Measurements from ENCODE around the gene GPR162. TPM values are rescaled to one million over a fixed set of nuclear protein-coding genes. Genes with fewer than 3 reads are reported as not detected.

The GPR162 gene
- total RNA-seq, 1 experiment from 2014 or later: 2.3 TPM

- Histone ChIP-seq H3K4me2 (ENCODE audit: low read length) (no peak overlapping the region), H3K36me3 (ENCODE audit: control insufficient read depth in 1 of 2, insufficient read depth in 2 of 2, low read length in 2 of 2) (peaks cover 8 to 28% of the 10 kb centered on the region in 2 experiments; a peak in 3 of 4 replicates), H3K27me3 (ENCODE audit: insufficient read depth, low read length) (no peaks in the 10 kb centered on the region), H4K20me1 (ENCODE audit: insufficient read depth) (no peaks in the 10 kb centered on the region), H3K4me1 (ENCODE audit: control insufficient read depth in 1 of 2, insufficient read depth in 2 of 2, low read length in 2 of 2) (peaks cover 8 to 31% of the 10 kb centered on the region in 2 experiments), H3K79me2 (ENCODE audit: insufficient read depth, low read length) (peaks cover 28% of the 10 kb centered on the region), H3K9ac (ENCODE audit: low read length) (no peak overlapping the region), H3K9me3 (ENCODE audit: control insufficient read depth in 1 of 2, insufficient read depth in 1 of 2, low read depth in 1 of 2, low read length in 2 of 2) (no peaks in the 10 kb centered on the region), H3K9me2 (ENCODE audit: insufficient read depth) (no peaks in the 10 kb centered on the region), H3K4me3 (replicated peaks in 1 of 2; ENCODE audit: low read depth in 1 of 2, low read length in 2 of 2) (no peak overlapping the region), H3K27ac (ENCODE audit: low read depth, low read length) (no peak overlapping the region), H2AFZ (ENCODE audit: low read depth, low read length, poor library complexity, severe bottlenecking) (no peak overlapping the region)
- ChIA-PET RAD21 (ENCODE audit: low non-redundant PET in 1 of 2, low total read pairs in 2 of 2, uncharacterized antibody in 2 of 2, unreplicated experiment in 2 of 2) (no interaction called here), CTCF (interaction anchor here (5.5 kb wide), 1 partner anchor 20 kb away, joined by 38 read pairs; the partner anchor contains the start of genes CDCA3 and USP5), POLR2A (interaction anchor here (1.0 to 4.3 kb wide), 2 partner anchors 19 to 20 kb away, joined by 4 to 17 read pairs; partner anchors contain the start of genes CDCA3 and USP5)
- BruUV-seq (replicated peaks): no TSS peak
- no peak for DNase-seq (ENCODE audit: low read depth, low spot score)
- no peak for ATAC-seq
- intact Hi-C loops (cut with micrococcal nuclease): no loop called here
- TF ChIP-seq EGR1 (IDR thresholded peaks at IDR 0.05; ENCODE audit: low read depth): no peak
- TF ChIP-seq CEBPB (IDR thresholded peaks at IDR 0.05; ENCODE audit: low read depth): no peak
- TF ChIP-seq EZH2 (IDR thresholded peaks at IDR 0.05): no peak
- TF ChIP-seq ZNF274 (IDR thresholded peaks at IDR 0.05; ENCODE audit: low read depth, low read length): no peak
- no peak for TF ChIP-seq YY1 (IDR thresholded peaks at IDR 0.05; ENCODE audit: extremely low read depth, insufficient replicate concordance, low read depth, low read length)
- no peak for TF ChIP-seq SP1 (IDR thresholded peaks at IDR 0.05; ENCODE audit: low read depth)
- TF ChIP-seq, protein P1, sequence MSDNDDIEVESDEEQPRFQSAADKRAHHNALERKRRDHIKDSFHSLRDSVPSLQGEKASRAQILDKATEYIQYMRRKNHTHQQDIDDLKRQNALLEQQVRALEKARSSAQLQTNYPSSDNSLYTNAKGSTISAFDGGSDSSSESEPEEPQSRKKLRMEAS (IDR thresholded peaks at IDR 0.05): no peak
- no peak for TF ChIP-seq SIN3A (IDR thresholded peaks at IDR 0.05; ENCODE audit: low read depth)
- TF ChIP-seq POLR2AphosphoS5 (IDR thresholded peaks at IDR 0.05; ENCODE audit: low read depth, low read length): no peak
- TF ChIP-seq, protein P2, sequence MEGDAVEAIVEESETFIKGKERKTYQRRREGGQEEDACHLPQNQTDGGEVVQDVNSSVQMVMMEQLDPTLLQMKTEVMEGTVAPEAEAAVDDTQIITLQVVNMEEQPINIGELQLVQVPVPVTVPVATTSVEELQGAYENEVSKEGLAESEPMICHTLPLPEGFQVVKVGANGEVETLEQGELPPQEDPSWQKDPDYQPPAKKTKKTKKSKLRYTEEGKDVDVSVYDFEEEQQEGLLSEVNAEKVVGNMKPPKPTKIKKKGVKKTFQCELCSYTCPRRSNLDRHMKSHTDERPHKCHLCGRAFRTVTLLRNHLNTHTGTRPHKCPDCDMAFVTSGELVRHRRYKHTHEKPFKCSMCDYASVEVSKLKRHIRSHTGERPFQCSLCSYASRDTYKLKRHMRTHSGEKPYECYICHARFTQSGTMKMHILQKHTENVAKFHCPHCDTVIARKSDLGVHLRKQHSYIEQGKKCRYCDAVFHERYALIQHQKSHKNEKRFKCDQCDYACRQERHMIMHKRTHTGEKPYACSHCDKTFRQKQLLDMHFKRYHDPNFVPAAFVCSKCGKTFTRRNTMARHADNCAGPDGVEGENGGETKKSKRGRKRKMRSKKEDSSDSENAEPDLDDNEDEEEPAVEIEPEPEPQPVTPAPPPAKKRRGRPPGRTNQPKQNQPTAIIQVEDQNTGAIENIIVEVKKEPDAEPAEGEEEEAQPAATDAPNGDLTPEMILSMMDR (IDR thresholded peaks at IDR 0.05 in 2 of 3, conservative IDR thresholded peaks at IDR 0.05 in 1 of 3; ENCODE audit: borderline replicate concordance in 1 of 3, insufficient read depth in 1 of 3, low read depth in 2 of 3, low read length in 2 of 3): no peak
- no peak for TF ChIP-seq RAD21 (IDR thresholded peaks at IDR 0.05; ENCODE audit: low read depth)
- TF ChIP-seq REST (IDR thresholded peaks at IDR 0.05; ENCODE audit: low read depth): no peak
- TF ChIP-seq ATF3 (IDR thresholded peaks at IDR 0.05): no peak
- no peak for TF ChIP-seq SRF (IDR thresholded peaks at IDR 0.05; ENCODE audit: low read depth)
- TF ChIP-seq CBX3 (IDR thresholded peaks at IDR 0.05; ENCODE audit: low read depth): no peak
- no peak for TF ChIP-seq EZH2phosphoT487 (IDR thresholded peaks at IDR 0.05; ENCODE audit: borderline replicate concordance)
- TF ChIP-seq TCF7L2 (IDR thresholded peaks at IDR 0.05; ENCODE audit: borderline replicate concordance, extremely low read depth, insufficient read depth, insufficient read length): no peak
Measured at GRCh38 chr12:6832125-6832524, 10.5 kb downstream of the GPR162 start.

All from HCT116 (cell line).